ENCODE measurements around the gene PNLIPRP2. TPM values are rescaled to one million over a fixed set of nuclear protein-coding genes. Genes with fewer than 3 reads are reported as not detected.

Gene PNLIPRP2
- not detected for total RNA-seq

DNA sequence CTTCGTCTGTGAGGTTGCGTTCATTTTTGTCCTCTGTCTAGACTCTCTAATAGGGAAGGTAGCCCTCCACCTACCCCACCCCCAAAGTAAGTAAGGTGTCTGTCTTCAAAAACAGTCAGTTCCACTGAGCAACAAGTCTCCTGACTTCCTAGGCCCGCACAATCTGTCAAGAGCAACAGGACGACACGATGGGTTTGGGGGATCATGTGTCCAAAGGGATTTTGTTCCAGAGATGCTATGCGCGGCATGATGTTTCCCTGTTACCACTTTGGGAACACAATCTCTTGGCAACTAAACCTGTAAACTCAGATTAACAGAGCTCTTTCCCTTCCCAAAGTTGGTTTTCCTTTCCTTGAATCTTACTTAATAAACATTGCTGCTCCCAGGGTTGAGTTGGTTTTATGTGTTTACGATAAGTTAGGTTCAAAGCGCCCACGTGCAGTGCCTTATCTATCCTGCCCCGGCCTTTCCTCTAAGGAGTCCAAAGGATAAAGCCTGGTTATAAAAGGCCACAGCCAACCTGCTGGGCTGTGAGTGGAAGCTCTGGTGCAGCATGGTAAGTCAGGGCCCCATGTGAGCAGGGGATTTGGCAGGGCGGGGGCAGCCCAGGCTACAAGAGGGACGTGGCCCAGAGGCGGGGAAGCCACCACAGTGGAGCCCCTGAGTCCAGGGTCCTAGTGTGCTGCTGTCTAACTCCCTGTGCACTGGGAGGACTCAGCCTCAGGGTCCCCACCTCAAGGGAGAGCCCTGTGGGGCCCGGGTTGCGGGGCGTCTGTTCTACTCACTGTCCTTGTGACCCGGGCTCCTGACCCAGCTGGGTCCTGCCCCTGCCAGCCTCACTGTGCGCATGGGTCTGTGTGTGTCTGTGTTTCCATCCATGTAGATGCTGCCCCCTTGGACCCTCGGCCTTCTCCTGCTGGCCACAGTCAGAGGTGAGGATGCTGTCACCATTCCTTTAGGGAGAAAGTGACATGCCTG, at the start of gene PNLIPRP2:
TSS of gene PNLIPRP2 (plus strand) at position 531 of the 978 bp plus-strand sequence.
- DNase-seq: no peak

- no peak for DNase-seq
Measured at GRCh38 chr10:116574797-116575196, 46.0 kb upstream of the PNLIPRP2 start.

GRCh38 chr10:116587878-116588591, 32.7 kb upstream of the PNLIPRP2 start:
- no peak for DNase-seq

DNA sequence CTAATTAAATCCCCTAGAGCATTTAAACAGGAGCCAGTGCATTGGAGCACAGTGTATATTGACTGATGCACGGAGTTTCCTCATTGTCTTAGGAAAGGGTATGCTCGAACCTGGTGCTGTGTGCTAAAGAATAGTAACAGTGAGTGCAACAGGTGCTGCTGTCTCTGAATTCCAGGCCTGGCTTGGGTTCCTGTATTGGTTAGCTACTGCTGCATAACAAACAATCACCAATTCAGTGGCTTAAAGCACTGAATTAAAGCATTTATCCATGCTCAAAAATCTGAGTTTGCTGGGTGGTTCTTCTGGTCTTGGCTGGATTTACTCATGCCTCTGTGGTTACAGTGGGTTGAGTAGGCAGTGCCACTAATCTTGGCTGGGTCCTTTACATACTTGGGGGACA, 31.8 kb upstream of the PNLIPRP2 start:
- no peak for DNase-seq

- DNase-seq: no peak
Measured at GRCh38 chr10:116589926-116590325, 30.8 kb upstream of the PNLIPRP2 start.

GRCh38 chr10:116590590-116591444, 29.9 kb upstream of the PNLIPRP2 start, which contains the start of gene PNLIPRP1:
PNLIPRP1 (plus strand) TSS chr10:116590959; CDS start chr10:116591130, 171 bp downstream.
- DNase-seq: no peak

DNA sequence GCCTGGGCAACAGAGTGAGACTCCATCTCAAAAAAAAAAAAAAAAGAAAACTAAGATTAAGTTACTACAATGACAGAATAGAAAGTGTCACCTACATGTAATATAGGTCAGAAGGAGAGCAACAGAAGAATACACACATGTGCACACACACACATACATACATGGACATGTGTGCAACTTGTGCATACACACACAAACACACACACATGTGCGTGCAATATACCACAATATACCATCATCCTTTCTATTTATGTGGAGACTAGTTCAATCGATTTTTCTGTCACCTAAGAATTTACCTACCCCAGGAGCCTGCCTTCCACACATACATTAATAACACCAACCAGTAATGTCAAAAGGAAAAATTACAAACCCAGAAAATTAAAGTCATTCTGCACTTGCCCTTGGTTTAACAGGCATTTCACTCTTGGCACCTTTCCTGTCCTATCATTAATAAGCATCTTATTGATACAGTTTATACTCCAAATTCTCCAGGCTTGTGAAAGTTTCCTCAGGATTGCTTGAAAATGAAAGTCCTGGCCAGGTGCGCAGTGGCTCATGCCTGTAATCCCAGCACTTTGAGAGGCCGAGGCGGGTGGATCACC, 27.5 kb upstream of the PNLIPRP2 start:
- no peak for DNase-seq

DNA sequence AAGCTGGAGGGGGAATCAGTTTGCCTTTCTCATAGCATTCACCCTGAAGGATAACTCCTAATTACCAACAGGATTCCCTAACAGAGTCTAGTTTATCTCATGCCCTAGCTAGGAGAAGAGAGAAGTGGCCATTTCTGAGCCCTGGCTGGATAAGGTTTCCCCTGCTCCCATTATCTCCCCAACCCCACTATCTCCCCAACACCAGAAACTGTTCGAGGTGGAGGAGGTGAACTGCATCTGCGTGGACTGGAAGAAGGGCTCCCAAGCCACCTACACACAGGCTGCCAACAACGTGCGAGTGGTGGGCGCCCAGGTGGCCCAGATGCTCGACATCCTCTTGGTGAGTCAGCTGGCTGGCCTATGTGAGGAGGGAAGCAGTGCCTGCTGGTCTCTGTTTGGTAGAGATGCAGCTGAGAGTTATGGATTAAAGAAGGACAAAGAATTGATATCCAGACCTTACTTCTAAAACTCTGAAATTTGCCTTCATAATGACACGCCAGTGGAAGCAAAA, 26.2 kb upstream of the PNLIPRP2 start:
- DNase-seq: no peak

DNA sequence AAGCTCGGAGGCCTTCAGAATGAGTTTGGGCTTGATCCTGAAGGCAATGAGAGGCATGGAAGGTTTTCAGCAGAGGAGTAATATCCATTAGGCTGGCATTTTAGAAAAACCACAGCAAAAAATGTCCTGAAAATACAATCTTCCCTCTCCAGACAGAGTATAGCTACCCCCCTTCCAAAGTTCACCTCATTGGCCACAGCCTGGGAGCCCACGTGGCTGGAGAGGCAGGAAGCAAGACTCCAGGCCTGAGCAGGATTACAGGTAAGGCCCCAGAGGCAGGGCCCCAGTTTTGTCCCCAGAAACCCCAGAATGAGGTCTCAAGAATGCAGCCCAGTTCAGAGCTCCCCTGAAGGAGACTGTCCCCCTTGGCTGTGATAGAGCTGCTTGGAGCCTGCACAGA, 24.7 kb upstream of the PNLIPRP2 start:
- DNase-seq: no peak

- DNase-seq: no peak
Measured at GRCh38 chr10:116597543-116597942, 23.2 kb upstream of the PNLIPRP2 start.

- no peak for DNase-seq
Measured at GRCh38 chr10:116598329-116598728, 22.4 kb upstream of the PNLIPRP2 start.

GRCh38 chr10:116599991-116600390, 20.8 kb upstream of the PNLIPRP2 start:
- no peak for DNase-seq

DNA sequence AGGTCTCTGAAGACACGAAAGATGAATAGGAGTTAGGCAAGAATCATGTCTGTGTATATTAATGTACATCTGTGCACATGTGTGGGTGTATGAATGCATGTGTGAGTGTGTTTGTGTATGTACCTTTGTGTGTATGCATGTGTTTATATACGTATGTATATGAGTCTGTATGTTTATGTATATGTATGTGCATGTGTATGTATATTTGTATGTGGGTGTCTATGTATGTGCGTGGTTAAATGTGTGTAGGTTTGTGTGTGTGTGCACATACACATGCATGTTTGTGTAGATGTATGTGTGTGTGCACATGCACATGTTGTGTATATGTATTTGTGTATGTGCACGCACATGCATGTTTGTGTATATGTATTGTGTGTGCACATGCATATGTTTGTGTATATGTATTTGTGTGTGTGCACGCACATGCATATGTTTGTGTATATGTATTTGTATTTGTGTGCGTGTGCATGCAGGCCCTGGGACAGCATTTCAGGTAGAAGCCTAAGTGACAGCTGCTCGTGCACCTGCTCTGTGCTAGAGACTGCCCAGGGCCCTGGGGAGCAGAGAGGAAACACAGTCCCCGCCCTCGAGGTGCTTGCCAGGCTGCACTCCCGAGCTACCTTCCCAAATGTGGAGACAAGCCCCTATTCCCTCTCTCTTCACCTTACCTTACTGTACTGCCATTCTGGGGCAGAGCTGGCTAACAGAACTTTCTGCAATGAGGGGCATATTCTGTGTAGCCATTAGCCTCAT, 17.9 kb upstream of the PNLIPRP2 start:
- DNase-seq: no peak

- no peak for DNase-seq
Measured at GRCh38 chr10:116606061-116606483, 14.7 kb upstream of the PNLIPRP2 start.

- no peak for DNase-seq
Measured at GRCh38 chr10:116607336-116607735, 13.4 kb upstream of the PNLIPRP2 start.

DNA sequence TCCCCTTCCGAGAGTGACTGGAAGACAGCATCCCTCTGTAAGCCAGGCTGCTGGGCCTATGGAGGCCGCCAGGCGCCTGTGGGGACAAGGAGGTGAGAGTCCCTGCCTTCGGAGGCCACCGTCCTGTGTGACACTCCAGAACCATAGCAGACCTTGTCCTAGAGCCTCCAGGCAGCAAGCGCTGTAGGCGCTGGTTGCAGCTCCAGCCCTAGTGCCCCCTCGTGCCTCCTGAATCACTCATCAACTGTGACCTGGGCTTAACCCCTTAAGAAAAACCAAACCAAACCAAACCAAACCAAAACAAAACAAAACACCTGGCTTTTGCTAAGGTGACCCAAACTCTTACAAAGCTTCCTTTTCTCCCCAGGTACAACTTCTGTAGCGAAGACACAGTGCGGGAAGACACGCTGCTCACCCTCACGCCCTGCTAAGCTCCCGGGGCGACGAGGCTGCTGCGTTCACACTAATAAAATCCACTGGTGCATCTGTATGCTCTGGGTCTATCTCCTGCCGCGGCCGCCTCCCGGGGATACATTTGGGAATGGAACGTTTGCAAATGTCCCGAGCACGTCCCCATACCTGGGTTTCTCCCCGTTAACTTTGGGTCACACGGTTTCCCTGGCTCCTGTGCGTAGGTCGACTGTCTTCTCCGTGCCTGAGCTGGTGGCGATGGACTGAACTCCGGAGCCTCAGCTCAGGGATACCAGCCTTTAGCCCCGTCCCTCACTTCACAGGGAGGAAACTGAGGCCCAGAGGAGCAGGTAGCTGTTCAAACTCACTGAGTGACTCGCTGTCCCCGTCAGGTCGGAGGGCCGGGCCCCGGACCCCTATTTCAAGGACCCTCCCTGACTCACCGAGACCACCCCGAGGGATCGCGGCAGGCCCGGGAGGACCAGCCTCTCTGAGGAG, 11.8 kb upstream of the PNLIPRP2 start:
- no peak for DNase-seq

GRCh38 chr10:116610443-116611152, 10.2 kb upstream of the PNLIPRP2 start:
- no peak for DNase-seq

GRCh38 chr10:116611153-116611545, 9.6 kb upstream of the PNLIPRP2 start:
- DNase-seq: no peak

GRCh38 chr10:116612107-116612769, 8.5 kb upstream of the PNLIPRP2 start:
- DNase-seq: no peak
